Activated effector memory CD4-positive, alpha-beta T cell treated with anti-CD3 and anti-CD28 coated beads, Interleukin-2, amount 50 U/mL, for 16 hours (primary cell): ENCODE results near the gene GLT8D2.

ENCODE experiments used
- DNase-seq: peaks from one replicate; pipeline ENCODE4 v3.0.0-alpha.2; 2020

Gene GLT8D2

DNA sequence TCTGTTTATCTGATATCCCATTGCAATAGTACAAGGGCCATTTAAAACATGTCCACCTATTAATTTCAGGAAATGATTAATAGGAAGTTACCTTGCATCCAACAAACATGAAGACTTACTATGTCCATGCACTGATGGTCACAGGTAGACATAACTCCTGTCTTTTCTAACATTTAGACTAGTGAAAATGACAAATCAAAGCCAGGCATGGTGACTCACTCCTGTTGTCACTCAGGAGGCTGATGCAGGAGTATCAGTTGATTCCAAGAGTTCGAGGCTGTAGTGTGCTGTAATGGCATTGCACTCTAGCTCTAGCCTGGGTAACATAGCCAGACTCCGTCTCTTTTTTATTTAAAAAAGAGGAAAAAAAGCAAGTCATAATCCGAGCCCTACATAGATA, 105.0 kb downstream of the GLT8D2 start:
- no peak for DNase-seq
